ENCODE measurements around the gene UBE4B. TPM values are rescaled to one million over a fixed set of nuclear protein-coding genes. Genes with fewer than 3 reads are reported as not detected.

The UBE4B gene
- total and polyA plus RNA-seq, 2 of the 13 experiments (the other 11 are each of a cell fraction or from before 2014, with no cell fraction given): 15.2 to 24.8 TPM

- 0 out of 2 replicates have a peak, but pooled peaks have one; percentile 14 for TF ChIP-seq ZNF687 (CRISPR knock-in tag; IDR thresholded peaks at IDR 0.05)
- TF ChIP-seq ZBTB38 (CRISPR knock-in tag; IDR thresholded peaks at IDR 0.05): no peak
- peak; percentile 97 for TF ChIP-seq ZNF317 (CRISPR knock-in tag; IDR thresholded peaks at IDR 0.05)
Observed at GRCh38 chr1:10152709-10153284, 120.0 kb downstream of the UBE4B start (continued).

- FAIRE-seq (no peak), ATAC-seq (no peak), DNase-seq (ENCODE audit: low spot score) (no peak)
- Histone ChIP-seq H3K27ac (ENCODE audit: extremely low read length, insufficient read depth, low read length) (no peak overlapping the region), H2AFZ (ENCODE audit: low read length) (no peak overlapping the region), H3K36me3 (replicated peaks in 1 of 2; ENCODE audit: control insufficient read depth in 1 of 2, insufficient read depth in 2 of 2, low read length in 2 of 2) (peaks cover 3 to 9% of the 10 kb centered on the region in 2 experiments), H3K9me3 (ENCODE audit: low read length) (no peaks in the 10 kb centered on the region), H3K4me3 (replicated peaks in 1 of 3; ENCODE audit: insufficient read depth in 1 of 3, low read depth in 2 of 3, low read length in 3 of 3) (no peak overlapping the region), H3K4me2 (ENCODE audit: low read depth, low read length) (no peak overlapping the region), H3K4me1 (ENCODE audit: insufficient read depth, low read length) (peaks cover 7% of the 10 kb centered on the region), H3K27me3 (ENCODE audit: control insufficient read depth in 1 of 2, insufficient read depth in 2 of 2, low read length in 2 of 2) (no peaks in the 10 kb centered on the region), H4K20me1 (ENCODE audit: insufficient read depth, low read length) (no peaks in the 10 kb centered on the region), H3K9ac (ENCODE audit: insufficient read depth, low read depth, low read length) (no peak overlapping the region), H3K79me2 (ENCODE audit: insufficient read depth, low read length) (no peaks in the 10 kb centered on the region)
- intact Hi-C loops (cut with micrococcal nuclease; ENCODE audit: unreplicated experiment) (no loop called here), in situ Hi-C loops (cut with HindIII; ENCODE audit: extremely low pct_ligation_motif_present, low pct_unique_long_range_greater_than_20kb) (no loop called here)
- CTCF ChIA-PET (ENCODE audit: low intra/inter-chr PET ratio, low total read pairs): no interaction called here
- POLR2A ChIA-PET: no interaction called here
- no peak for TF ChIP-seq ZXDC (CRISPR knock-in tag; IDR thresholded peaks at IDR 0.05)
- no peak for TF ChIP-seq ARNT (IDR thresholded peaks at IDR 0.05)
- TF ChIP-seq ZNF20 (CRISPR knock-in tag; IDR thresholded peaks at IDR 0.05): no peak
- TF ChIP-seq IRF2 (CRISPR knock-in tag; IDR thresholded peaks at IDR 0.05): no peak
- no TSS peak for BruUV-seq (replicated peaks)
- WGBS (ENCODE audit: low lambda C conversion rate): 97% methylated on average over 4 of the region's 4 CpGs
Observed at GRCh38 chr1:10155087-10155712, 122.4 kb downstream of the UBE4B start.

Measured in HepG2 (cell line).